HG03039 (cell line): ENCODE results near the gene SORD.
"Not testable (repeated sequence)": the region's sequence is repeated elsewhere in the genome, so short reads cannot be mapped to it uniquely, and the experiment has no call there.

Experiments used
- ATAC-seq: cut with Tn5 transposase; IDR thresholded peaks from one replicate; pipeline ENCODE4 v1.9.1; 2021; ENCODE audit warnings: mild to moderate bottlenecking, moderate library complexity; ENCODE audit not compliant: unreplicated experiment

Gene SORD

GRCh38 chr15:45058690-45059675, 36.0 kb downstream of the SORD start:
- not testable (repeated sequence) for ATAC-seq

- not testable (repeated sequence) for ATAC-seq
These were observed 39.3 kb downstream of the SORD start for GRCh38 chr15:45062301-45062700.

DNA sequence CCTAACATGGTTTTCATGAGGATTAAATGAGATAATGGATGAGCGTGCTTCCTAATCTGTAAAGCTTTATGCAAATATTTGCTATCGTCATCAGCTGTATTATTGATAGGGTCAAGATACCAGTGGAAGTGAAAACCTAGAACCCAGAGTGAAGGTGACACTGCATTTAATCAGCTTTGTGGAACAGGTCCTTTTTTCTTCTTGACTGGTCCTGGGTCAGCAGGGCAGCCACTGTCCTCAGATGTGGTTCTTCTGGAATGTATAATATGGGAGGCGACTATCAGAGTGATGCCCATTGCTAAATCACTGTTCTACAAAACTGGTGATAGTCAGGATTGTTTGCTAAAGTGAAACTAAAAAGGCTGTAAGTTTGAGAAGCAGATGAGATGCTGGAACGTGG, 41.4 kb downstream of the SORD start:
- ATAC-seq, result no peak

- ATAC-seq, result not testable (repeated sequence)
These were observed 47.0 kb downstream of the SORD start for GRCh38 chr15:45069942-45070360.

- not testable (repeated sequence) for ATAC-seq
These were observed 50.6 kb downstream of the SORD start for GRCh38 chr15:45073602-45074001.

DNA sequence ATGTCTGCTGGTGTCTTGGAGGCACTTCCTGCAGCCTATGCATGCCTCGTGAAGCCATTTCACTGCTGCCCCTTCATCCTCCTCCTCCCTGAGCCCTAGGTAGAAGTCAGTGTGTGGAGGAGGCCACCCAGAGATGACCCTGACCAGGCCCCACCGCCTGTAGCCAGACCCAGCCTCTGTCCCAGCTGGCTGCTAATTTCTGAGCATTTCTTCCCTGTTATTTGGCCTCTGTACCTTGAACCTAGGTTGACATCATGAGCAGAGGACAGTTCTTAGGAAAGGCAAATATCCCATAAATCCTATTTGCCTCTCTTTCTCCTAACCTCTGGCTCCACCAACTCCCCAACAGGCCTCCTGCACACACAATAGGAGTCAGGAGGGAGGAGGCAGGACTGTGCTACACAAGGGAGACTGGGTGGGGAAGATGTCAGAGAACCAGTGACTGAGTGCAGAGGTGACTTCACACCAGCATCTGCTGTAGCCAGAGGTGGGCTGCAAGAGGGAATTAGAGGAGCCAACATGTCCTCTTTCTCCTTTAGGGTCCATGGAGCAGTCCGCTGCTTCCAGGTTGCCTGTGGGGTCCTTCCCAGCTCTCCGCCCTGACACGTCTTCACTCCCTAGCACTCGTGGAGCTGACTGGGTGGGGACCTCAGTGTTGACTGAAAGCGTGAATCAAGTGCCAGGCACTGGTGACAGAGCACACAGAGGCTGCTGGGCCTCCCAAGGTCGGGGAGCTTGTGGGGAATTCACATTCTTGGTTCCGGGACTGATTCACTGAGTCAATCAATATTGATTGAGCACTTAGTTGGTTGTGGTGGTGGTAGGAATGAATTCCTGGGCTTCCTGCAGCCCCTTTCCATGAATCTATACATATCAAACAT, 52.7 kb downstream of the SORD start:
- ATAC-seq, result not testable (repeated sequence)

DNA sequence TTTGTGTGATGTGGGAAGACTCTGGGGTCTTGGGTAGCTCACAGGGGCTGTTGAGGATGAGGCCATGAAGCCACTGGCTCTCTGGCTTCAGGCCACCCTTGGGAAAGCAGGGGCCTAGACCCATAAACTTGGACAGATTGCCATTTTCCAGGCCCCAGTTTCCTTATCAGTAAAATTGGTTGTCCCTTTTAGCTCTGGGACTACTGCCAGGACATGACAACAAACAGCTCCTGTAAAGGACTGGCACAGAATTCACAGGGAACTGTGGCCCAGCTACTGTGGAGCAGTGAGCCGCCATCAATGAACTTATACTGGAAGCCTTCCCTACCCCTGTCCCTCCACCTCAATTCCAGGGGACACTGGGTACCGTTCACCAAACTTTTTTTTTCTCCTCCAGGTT, 54.4 kb downstream of the SORD start:
- ATAC-seq, result not testable (repeated sequence)

DNA sequence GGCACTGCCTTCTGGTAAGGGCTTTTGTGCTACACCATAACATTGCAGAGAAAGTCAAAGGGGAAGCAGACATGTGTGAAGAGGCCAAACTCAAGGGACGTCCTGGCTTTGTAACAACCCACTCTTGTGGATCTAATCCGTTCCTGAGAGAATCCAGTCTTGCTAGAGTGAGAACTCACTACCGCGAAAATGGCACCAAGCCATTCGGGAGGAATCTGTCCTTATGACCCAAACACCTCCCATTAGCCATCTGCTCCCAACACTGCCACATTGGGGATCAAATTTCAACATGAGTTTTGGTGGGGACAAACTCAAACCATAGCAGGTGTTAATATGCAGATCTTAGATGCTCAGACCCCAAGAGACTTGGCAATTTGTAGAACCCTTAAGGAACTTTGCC, 56.2 kb downstream of the SORD start:
- not testable (repeated sequence) for ATAC-seq

GRCh38 chr15:45079628-45080246, 56.7 kb downstream of the SORD start:
- not testable (repeated sequence) for ATAC-seq

GRCh38 chr15:45080593-45080992, 57.6 kb downstream of the SORD start:
- ATAC-seq, result not testable (repeated sequence)

DNA sequence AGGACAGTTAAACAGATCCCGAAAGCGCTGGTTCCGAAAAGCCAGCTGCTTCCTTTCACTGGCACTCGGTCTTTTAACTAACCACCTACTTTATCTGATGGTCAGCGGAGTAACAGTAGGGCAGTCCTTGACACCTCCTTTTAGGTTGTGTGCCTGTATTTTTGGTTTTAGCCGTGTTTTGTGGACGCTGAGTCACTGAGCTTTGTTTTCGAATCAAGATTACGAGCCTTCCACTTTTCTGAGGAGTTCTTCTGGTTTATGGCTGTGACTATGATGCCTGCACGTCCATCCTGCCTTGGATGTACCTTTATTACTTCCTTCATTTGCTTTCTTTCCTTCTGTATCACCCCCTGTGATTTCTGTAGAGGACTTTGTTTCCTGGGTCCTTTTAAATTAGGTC, 59.4 kb downstream of the SORD start:
- not testable (repeated sequence) for ATAC-seq

DNA sequence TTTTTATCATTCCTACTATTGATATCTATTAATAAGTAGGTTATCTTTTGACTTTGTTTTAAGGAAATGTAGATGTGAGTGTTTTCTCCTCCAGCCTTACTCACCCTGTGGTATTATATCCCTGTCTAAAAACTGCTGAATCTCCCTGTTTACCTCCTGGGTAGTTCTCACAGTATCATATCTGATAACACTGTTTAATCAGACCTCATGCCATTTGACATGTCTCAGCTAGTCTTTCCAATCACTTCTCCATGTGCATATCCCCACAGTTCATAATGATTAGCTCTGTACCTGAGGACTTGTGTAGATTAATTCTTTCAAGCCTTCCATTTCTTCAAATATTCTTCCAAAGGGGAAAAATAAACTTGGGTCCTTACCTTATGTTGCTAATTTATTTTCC, 60.2 kb downstream of the SORD start:
- no peak for ATAC-seq

- ATAC-seq, result no peak
These were observed 61.2 kb downstream of the SORD start for GRCh38 chr15:45084163-45084562.

DNA sequence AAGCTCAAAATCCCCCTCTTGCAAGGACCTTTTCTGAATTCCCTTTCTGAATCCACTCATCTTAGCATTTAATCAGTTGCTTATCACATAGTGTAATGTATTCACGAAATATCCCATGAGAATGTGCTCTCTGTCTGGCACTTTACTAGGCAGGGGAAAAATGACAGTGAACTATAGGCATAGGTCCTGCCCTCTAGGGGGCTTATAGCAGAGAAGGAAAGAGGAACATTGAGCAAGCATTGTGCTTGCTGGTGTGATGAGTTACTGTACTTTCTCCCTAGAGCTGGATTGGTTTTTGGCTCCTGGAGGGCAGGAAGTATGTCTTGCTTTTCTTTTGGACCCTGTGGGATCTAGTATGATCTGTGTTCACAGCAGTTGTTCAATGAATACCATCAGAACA, 64.5 kb downstream of the SORD start:
- no peak for ATAC-seq

- ATAC-seq, result no peak
These were observed 66.1 kb downstream of the SORD start for GRCh38 chr15:45088801-45089711.

DNA sequence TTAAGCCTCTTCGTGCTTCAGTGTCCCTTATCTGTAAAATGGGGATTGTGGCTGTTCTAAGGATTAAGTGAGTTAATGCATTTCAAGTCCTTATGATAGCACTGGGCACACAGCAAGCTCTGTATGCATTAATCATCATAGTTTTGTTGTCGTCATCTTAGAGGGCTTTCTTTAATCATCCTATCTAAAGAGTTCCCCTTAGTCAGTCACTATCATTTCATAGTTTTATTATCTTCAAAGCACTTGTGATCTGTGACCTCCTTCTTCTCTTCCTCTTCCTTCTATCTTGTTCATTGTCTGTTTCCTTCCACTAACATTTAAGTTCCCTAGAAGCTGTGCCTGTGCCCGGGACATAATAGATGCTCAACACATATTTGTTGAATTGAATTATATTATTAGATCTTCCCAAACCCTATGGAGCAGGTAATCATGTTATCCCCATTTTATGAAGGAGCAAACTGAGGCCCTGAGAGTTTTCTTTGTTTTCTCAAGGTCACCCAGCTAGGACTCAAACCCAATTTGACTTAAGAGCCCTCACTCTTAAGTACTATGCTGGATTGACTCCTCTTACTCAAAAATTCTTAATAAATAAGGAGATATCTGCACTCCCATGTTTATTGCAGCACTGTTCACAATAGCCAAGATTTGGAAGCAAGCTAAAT, 66.8 kb downstream of the SORD start:
- ATAC-seq, result no peak

DNA sequence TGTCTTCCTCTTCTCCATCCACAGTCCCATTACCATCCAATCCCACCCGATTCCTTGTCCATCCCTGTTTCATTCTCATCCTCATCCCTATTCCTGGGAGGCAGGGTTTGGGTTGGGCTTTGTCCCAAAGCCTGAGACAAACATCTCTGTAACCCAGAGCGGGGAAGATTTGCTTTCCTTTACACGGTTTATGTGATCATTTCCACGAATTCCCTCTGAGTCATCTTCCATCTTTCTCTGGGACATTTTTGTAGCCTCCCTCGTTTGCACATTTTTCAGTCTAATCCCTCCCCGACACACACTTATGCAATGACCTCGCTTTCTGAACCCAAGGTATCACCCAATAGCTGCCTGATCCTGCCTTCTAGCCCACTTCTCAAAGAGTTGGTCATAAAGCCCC, 68.2 kb downstream of the SORD start:
- ATAC-seq, result no peak

DNA sequence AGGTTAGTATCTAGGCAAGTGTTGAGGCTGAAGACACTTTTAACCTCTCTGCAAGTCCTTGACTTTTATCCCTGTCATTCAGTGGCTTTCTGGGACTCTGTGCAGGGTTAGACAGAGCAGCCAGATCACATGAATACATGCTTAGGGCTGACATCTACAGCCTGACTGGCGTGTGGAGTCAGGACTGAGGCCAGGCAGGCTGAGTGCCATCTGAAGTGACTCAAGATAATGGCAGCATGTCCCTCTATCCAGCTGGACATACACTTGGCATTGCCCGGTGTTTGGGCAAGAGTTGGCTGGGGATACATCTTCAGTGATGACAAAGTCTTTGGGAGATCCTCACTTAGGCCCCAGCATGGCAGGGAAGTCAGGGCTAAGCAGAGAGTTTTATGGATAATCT, 68.6 kb downstream of the SORD start:
- ATAC-seq, result no peak

- no peak for ATAC-seq
These were observed 70.0 kb downstream of the SORD start for GRCh38 chr15:45093013-45093412.
